Measurements from ENCODE around the gene UBE4A.

The UBE4A gene

GRCh38 chr11:118439646-118440045 is 80.2 kb downstream of the UBE4A start:
- DNase-seq: no peak

- DNase-seq: no peak
Observed at GRCh38 chr11:118441770-118442275, 82.4 kb downstream of the UBE4A start.

GRCh38 chr11:118442301-118442700 is 82.9 kb downstream of the UBE4A start:
- DNase-seq: no peak

GRCh38 chr11:118442908-118443589 is 83.6 kb downstream of the UBE4A start:
- no peak for DNase-seq

GRCh38 chr11:118443590-118444218 is 84.3 kb downstream of the UBE4A start:
- no peak for DNase-seq

- no peak for DNase-seq
Observed at GRCh38 chr11:118447423-118447822, 88.0 kb downstream of the UBE4A start.

- no peak for DNase-seq
Observed at GRCh38 chr11:118448294-118448693, 88.9 kb downstream of the UBE4A start.

All from SIG-M5 (cell line).